ENCODE data around the gene WDR17.
"Not testable (repeated sequence)": the region's sequence is repeated elsewhere in the genome, so short reads cannot be mapped to it uniquely, and the experiment has no call there.

Gene WDR17

GRCh38 chr4:176195184-176195978, 129.7 kb downstream of the WDR17 start, which contains the start of gene SPATA4:
TSS of gene SPATA4 (minus strand) at chr4:176195585. CDS start at chr4:176195562, 23 bp downstream.
- peak; percentile 82 for DNase-seq

GRCh38 chr4:176198316-176198903, 132.8 kb downstream of the WDR17 start:
- DNase-seq, result no peak

GRCh38 chr4:176205299-176205698, 139.7 kb downstream of the WDR17 start:
- DNase-seq, result no peak

- no peak for DNase-seq
Measured at GRCh38 chr4:176207839-176208238, 142.2 kb downstream of the WDR17 start.

- no peak for DNase-seq
Measured at GRCh38 chr4:176209535-176209934, 143.9 kb downstream of the WDR17 start.

- no peak for DNase-seq
Measured at GRCh38 chr4:176210101-176210500, 144.5 kb downstream of the WDR17 start.

GRCh38 chr4:176210579-176211296, 145.1 kb downstream of the WDR17 start:
- DNase-seq, result no peak

- DNase-seq, result not testable (repeated sequence)
Measured at GRCh38 chr4:176212351-176212750, 146.7 kb downstream of the WDR17 start.

GRCh38 chr4:176217510-176217909, 151.9 kb downstream of the WDR17 start:
- no peak for DNase-seq

GRCh38 chr4:176222149-176222548, 156.5 kb downstream of the WDR17 start:
- DNase-seq, result no peak

GRCh38 chr4:176223561-176223960, 157.9 kb downstream of the WDR17 start:
- DNase-seq, result no peak

GRCh38 chr4:176226736-176227135, 161.1 kb downstream of the WDR17 start:
- no peak for DNase-seq

- DNase-seq, result no peak
Measured at GRCh38 chr4:176229645-176230044, 164.0 kb downstream of the WDR17 start.

Data from GDM1 (cell line).